Epidermal melanocyte (primary cell): ENCODE measurements around the gene TLE1.
"Not testable (repeated sequence)": the region's sequence is repeated elsewhere in the genome, so short reads cannot be mapped to it uniquely, and the experiment has no call there.

Source experiments
- DNase-seq: peaks from one replicate; pipeline ENCODE4 v3.0.0; 2011; ENCODE audit warnings: low spot score; ENCODE audit not compliant: insufficient read length

Gene TLE1

DNA sequence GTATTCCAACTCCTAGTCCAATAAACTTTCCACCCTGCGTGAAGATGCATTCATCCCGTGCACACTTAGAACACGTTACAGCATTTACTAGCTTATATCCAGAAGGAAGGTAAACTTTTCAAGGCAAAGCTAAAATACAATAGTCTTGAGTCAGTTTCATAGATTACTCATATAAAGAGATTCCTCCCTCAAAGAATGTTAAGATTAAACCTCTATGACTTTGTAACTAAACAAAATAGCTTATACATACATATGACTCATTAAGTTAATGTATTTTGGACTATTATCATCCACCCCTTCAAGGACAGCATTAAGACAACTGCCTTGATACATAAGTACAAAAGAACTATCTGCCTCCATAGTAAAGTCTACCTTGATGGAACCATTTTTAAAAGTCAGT lies 36.1 kb downstream of the TLE1 start:
- no peak for DNase-seq

DNA sequence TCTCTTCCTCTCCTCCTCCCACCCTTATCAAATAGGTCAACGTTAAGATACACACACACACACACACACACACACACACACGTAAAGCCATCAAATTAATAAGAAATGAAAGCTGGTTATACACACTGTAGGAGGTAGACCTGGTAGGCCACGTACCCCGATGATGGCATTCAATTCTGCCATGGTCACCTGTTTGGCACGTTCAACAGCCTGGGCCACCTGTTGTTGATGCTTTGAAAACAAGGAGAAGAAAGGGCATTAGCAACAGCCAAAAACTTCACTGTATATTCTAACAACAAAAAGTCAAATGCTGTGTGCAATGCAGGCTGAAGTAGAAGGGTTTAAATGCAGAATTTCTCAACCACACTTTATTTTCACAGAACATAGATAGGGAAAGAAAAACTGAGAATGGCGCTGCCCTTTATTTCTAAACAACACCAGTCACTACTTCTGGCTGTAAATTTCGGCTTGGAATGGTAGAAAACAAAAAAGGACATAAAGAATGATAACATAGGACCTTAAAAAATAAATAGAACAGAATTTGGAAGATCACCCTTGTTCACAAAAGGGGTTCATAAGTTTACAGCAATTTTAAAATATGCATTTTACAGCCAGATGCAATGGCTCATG lies 37.2 kb downstream of the TLE1 start:
- DNase-seq, result no peak

DNA sequence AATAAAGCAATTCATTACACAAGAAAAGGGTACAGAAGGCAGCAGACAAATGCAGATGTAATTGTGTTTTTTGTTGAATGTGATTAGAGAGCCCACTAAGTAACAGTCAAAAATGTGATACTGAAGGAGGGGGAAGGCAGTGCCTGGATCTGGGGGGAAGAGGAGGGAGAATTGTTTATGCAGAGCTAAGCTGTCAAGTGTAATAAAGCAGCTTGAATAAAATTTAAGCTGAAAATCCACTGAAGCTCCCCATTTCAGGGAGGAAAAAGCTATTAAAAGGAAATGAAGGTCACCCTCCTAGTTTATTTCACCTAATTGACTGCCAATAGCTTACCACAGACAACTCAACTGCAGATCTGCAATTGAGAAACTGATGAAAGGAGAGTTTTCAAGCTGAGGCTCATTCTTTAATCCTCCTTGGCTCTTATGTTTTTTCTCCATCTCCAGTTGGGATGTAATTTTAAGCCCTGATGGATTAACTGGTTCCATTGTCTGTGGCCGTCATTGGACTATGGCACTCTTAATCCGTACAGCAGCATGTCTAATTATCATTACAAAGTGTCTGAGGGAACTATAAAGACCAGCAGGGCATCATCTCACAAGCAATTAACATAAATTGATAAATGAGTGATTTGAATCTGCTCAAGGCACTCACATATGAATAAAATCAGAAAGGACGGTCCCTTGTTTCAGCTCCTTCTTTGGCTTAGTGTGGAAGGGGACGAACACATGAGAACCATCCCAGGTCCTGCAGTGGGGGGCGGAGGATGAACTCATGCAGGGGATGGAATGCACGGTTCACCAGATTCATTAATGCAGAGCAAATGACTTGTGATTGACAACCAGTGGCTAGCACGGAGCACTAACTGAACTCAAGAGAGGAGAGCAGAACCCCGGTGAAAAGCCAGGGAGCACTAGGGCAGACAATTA lies 38.5 kb downstream of the TLE1 start:
- DNase-seq, result no peak

DNA sequence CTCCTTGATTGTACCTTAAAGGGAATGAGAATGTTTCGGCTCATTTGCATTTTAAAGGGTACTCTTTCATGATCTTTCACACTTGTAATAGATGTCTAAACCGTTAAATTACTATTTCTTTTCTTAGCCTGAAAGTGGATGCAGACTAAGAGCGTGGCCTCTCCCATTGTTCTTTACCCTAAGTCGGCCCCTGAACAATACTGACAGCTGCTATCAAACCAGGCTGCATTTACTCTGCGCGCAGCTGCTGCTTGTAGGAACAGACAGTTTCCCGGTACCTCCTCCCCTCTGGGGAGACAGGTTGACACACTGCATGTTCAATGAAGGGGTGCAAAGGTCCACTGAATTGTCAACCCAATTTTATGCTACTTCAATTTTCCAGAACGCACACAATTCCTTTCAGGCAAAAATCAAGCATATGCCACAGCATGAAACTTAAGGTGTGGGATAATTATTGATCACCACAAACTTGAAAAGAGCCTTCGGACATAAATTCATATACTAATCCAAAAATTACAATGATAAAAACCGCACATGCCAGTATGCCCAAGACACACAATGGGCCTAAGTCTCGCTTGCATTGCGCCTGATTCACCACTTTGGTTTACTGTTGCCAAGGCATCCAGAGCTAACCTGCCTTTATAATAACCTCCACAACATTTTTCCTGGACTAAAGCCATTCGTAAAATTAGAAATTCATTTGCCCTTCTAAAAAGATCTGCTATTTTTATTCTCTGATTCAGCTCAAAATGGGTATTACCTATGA lies 39.7 kb downstream of the TLE1 start:
- DNase-seq, result no peak

DNA sequence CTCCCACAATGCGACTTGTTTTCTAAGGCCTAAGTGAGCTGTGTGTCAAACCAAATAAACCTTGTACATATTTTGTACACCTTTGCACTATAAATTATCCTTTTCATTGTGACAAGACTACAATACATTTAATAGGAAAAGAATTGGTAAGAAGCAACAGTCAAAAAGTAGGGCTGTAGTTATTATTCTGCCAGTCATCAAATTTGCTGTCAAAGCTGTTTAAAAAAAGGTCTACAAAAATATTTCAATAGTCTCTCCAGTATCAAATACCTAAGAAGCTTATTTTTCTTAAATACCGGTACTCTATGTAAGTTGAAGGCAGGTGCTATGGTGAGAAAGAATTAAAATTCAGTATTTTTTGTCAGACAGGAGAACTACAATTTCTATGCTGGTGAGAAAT lies 40.5 kb downstream of the TLE1 start:
- no peak for DNase-seq

DNA sequence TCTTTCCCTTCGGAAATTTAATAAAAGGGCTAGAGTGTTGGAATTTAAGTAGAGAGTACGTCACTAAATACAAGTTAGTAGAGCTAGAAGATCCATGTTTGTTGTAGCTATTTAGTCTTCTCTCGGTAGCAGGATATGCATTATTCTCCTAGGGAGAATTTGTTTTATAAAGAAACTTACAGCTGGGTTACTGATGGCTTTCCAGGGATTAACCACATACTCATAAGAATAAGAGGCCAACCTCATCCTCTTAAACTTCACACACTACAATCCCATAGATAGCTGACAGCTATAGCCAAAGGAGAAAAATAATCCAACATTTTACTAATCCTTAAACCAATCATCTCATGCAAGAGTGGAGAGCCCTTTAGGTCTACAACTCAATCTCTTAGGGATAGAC lies 43.0 kb downstream of the TLE1 start:
- no peak for DNase-seq

DNA sequence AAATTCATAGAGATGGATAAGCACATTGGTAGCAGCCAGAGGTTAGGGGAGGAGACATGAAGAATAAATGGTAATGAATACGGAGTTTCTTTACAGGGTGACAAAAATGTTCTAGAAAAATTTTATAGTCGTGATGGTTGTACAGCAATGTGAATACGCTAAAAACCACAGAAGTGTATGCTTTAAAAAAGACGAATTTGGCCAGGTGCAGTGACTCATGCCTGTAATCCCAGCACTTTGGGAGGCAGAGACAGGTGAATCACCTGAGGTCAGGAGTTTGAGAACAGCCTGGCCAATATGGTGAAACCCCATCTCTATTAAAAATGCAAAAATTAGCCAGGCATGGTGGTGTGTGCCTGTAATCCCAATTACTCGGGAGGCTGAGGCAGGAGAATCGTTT lies 44.8 kb downstream of the TLE1 start:
- DNase-seq, result not testable (repeated sequence)

DNA sequence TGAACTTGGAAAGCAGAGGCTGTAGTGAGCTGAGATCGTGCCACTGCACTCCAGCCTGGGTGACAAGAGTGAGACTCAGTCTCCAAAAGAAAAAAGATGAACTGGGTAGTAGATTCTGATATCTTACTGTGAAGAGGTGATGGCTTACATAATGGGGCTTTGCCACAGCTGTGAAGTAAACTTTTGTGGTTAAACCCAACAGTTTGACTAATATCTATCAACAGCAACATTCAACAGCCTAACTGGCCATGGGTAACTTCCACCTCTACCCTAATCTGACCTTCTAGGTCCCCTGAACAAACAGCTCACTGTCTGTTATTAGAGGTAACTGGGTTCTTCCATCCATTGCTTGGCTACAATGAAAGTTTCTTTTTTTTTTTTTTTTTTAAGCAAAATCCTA lies 52.1 kb downstream of the TLE1 start:
- no peak for DNase-seq

DNA sequence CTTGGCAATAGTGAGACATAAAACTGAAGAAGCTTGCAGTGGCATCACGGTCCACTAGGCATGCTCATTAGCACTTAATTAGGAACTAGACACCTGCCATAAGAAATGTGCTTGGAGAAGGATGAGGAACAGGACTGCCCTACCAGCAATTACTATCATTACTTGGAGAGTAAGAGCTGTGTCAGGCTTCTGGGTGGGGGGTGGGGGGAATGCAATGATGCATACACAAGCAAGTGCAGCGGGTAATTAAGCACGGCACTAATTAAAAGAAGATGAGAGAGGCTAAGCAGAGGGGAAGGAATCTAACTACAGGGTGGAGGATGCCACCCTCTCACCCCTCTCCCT lies 53.1 kb downstream of the TLE1 start:
- no peak for DNase-seq

DNA sequence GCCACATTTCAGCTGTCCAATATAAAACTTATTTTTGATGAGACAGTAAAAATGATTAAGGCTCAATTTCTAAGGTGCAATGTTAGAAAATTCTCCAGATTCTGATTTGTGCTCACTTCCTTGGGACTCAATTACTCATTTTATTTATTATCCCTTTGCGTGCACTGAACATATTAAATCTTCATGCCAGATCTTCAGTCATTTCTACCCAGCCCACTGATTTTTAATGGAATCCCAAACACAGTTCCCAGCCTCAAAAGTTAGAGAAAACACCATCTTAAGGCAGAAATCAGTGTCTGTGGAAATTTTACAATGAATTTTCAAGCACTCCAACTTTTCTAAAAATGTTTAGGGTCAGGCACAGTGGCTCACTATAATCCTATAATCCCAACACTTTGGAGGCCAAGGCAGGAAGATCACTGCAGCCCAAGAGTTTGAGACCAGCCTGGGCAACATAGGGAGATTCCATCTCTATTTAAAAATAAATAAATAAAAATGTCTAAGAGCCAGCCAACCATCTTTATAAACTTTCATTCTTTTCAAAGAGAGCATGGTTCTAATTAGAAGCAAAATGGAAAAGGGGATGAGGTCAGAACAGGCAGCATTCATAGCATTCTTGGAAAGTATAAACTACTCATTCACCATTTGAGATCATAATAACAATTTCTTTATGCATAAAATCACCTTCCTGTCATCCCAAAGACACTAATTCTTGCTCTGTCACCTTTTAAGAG lies 53.7 kb downstream of the TLE1 start:
- DNase-seq, result no peak

DNA sequence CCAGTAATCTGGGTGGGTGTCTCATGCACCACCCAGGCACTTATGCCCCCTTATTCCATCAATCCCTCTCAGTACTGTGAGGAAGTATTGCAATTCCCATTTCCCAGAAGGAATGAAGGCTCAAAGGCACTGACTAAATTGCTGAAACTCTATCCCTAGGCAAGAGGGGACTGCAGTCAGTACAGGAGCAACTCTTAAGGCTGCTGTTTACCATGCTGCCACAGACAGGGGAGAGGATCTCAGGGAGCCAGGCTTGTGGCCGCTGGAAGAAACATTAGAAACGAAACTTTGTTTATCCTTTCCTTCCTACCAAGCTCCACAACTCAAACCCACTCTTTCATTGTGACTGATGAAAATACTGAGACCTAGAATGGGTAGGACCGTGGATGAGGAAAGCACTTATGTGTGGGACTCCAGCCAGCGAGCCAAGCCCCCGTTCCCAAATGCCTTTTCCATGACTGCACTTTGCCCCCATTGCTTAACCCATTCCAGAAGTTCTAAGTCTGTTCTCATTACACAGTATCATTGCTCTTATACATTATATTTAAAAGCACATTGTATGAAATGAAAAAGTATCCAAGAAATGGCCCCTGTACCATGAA lies 54.3 kb downstream of the TLE1 start:
- no peak for DNase-seq

DNA sequence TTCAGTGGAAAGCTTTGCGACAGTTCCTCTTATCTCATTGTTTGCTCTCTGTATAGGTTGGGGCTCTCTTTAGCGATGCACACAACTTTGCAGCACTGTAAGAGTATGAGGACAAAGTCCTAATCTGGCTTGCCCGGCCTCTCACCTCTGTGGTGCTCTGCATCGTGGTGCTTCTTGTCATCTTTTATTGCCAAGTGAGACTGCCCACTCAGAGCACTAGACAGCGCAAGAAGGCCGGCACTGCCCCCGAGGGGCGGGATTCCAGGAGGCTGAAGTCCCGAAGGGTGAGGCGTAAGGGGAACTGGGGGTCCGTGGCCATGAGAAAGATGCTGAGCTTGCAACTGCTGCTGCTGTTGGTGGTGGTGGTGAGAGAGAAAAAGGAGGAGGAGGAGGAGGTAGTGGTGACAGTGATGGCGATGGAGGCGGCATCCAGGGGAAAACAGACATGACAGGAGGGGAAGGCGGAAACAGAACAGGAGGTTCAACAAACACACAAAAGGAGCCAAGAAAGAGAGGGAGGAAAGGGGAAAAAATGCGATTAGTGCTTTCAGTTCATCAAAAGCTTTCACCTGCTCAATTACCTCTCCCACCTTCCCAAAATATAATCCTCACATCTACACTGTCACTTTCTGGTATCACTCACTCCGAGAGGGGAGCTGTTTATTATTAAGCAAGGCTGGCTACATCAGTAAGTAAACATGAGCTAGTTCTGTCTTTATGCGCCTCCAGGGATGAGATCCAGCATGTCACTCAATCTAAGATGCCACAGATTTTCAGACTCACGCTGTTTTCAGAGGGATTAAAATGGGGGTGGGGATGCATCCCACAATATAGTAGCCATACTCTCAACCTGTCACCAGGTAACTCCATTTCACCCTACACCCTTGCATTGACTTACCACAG lies 55.1 kb downstream of the TLE1 start:
- no peak for DNase-seq

DNA sequence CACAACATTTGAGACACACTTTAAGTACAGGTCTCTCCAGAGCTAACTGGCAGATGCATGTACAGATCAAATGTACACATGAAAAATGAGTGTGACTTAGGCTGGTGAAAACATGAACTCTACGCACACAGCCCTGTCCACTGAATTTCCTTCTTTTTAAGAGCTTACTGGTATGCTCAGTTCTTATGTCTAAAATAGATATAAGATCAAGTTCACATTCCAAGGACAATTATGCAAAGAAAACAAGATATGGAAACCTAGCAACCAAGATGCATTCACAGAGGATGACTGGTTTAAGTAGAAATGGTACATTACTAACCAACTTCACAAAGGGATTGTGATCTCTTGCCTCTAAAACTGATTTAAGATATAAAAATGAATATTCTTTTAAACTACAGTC lies 56.7 kb downstream of the TLE1 start:
- DNase-seq, result no peak

DNA sequence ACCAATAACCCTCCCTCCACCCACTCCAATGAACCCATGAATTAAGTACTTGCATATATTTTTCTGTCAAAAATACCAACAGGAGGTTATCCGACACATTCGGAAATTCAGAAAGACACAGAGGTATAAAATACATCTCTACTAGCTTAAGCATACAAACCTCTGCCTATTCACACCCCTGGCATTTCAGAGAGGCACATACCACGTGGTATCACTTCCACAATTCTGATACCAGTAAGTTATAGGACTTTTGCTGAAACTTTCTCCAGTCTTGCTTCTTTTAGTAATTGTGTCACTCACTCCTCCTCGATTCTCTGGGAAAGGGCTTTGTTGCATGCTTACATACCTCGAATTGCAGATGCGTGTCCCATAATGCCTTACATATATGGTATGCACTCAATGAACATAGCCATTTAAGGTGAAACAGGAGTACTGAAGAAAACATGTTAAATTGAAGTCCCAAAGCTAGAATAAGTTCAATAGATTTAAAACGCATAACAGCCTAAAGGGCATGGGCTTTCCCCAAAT lies 58.1 kb downstream of the TLE1 start:
- no peak for DNase-seq

DNA sequence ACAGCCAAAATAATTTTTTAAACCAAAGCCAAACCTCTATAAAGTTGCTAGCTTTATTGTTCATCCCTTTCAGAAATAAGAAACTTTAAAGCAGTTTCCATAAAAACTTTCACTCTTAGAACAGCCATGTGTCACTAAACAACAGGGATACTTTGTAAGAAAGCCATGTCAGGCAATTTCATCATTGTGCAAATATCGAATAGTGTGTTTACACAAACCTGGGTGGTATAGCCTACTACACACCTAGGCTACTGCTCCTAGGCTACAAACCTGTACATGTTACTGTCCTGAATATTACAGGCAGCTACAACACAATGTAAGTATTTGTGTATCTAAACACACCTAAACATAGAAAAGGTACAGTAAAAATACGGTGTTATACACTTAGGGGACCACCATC lies 59.9 kb downstream of the TLE1 start:
- no peak for DNase-seq

DNA sequence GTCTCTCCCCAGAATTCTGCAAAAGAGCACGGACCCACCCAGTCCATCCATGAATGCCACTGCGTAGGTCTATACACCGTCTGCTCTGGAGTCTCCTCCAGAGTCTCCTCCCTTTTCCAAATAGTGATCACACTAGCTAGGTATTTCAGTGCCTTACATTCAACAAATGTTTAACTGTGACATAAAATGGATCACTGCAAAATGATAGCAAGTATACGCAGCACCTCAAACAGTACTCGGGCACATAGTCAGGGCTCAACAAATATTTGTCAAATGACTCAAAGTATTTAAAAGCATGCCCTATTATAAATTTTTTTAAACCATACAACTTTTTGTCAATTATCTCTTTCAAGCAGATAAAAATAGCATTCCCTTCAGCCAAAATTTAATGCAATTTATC lies 60.5 kb downstream of the TLE1 start:
- DNase-seq, result no peak

DNA sequence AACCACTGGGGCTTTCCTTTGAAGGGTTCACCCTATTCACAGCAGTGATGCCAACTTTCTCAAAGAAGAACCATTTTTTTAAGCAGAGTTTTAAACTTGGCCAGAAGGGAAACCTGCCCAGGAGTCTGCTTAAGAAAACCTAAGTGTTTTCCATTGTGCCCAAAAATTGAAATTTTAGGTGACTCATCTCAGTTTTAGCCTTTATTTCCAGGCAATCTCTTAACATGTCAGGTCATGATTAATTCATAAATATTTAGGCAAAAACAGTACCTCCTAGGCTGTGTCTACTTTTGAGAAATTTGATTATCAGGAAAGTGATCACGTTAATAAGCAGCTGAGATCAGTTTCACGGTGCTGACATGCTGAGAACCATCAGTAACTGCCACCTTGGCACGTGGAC lies 61.9 kb downstream of the TLE1 start:
- DNase-seq, result no peak

DNA sequence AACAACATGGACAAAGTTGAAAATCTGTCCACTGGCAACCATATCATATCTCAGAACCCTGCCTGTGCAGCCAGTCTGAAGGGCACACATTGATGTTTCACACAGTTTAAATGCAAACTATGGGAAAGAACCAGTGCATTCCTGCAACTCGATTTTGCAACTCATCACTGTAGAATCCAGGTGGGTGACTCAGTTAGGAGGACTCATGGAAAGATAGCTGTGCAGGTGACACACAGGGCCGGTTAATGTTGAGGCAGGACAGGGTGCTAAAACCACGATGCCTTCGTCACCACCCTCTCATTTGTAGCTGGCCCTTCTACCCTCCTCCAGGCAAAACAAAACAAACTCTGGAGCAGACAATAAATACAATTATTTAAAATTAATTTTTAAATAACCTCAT lies 62.8 kb downstream of the TLE1 start:
- no peak for DNase-seq

DNA sequence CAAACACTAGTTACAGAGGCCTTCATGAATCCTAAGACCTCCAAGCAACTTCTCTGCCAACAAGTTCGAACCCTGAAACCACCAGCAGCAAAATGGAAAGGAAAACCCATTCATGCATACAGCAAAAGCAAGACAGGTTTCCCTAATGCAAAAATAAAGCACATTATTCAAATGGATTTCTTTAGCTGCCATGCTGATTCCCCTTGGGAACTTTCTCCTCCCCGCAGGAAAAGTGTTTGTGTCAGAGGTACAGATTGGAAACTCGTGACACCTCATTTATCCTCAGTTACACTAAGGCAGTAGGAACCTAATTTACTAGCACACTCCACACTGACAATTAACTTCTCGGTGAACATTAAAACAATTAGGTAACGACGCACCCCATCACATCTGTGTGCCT lies 63.4 kb downstream of the TLE1 start:
- no peak for DNase-seq

DNA sequence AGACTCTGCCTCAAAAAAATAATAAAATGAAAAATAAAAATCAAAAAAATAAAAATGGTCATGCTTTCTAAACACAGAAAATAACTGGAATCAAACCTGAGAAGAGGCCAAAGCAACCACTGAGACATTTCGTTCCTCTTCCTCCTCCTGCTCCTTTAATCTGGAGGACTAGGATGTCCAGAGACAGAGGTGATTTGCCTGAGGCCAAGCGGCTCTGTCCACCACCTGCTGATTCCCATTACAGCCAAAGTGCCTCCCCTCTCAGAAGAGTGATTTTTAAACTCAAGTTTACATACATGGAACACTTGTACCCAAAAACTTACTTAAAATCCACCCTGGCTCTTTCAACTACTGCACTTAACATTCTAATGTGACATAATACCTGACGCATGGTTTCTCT lies 65.6 kb downstream of the TLE1 start:
- DNase-seq, result no peak
